ENCODE results near the gene RAB3C. TPM values are rescaled to one million over a fixed set of nuclear protein-coding genes. Genes with fewer than 3 reads are reported as not detected.

RAB3C gene
- polyA plus RNA-seq, 1 donor (not counting 4 experiments of a cell fraction or from before 2014, with no cell fraction given): not detected

GRCh38 chr5:58666141-58666540, 83.3 kb downstream of the RAB3C start:
- Histone ChIP-seq H4K20me1 (ENCODE audit: control insufficient read depth, extremely low read depth, insufficient read depth, low read length) (no peaks in the 10 kb centered on the region), H3K79me2 (ENCODE audit: control insufficient read depth, insufficient read depth, low read length) (no peaks in the 10 kb centered on the region), H3K36me3 (ENCODE audit: control insufficient read depth in 2 of 2, extremely low read depth in 1 of 2, insufficient read depth in 2 of 2, low read length in 2 of 2) (no peaks in the 10 kb centered on the region), H3K4me3 (ENCODE audit: control insufficient read depth in 2 of 3, extremely low read depth in 1 of 3, insufficient read depth in 2 of 3, low read depth in 1 of 3, low read length in 3 of 3) (no peak overlapping the region), H3K9ac (ENCODE audit: control insufficient read depth, extremely low read depth, insufficient read depth, low read length) (no peak overlapping the region), H2AFZ (ENCODE audit: control insufficient read depth, low read length) (no peak overlapping the region), H3K4me1 (ENCODE audit: control insufficient read depth, extremely low read depth, insufficient read depth, low read length) (no peaks in the 10 kb centered on the region), H3K9me1 (ENCODE audit: control insufficient read depth, extremely low read depth, insufficient read depth, low read length) (no peaks in the 10 kb centered on the region), H3K27me3 (ENCODE audit: control insufficient read depth, extremely low read depth, insufficient read depth, low read length) (no peaks in the 10 kb centered on the region), H3K4me2 (ENCODE audit: control insufficient read depth, extremely low read depth, insufficient read depth, low read depth, low read length) (no peak overlapping the region), H3K9me3 (ENCODE audit: control insufficient read depth, low read depth, low read length) (no peaks in the 10 kb centered on the region), H3K27ac (ENCODE audit: control insufficient read depth, insufficient read depth, low read length) (no peak overlapping the region)
- TF ChIP-seq CTCF (optimal IDR thresholded peaks at IDR 0.05 in 1 of 3, IDR thresholded peaks at IDR 0.05 in 1 of 3, conservative IDR thresholded peaks at IDR 0.05 in 1 of 3; ENCODE audit: extremely low read depth in 1 of 3, insufficient read depth in 2 of 3, low read length in 3 of 3) (no peak), EZH2 (IDR thresholded peaks at IDR 0.05; ENCODE audit: low read length) (no peak)
- FAIRE-seq (no peak), DNase-seq (ENCODE audit: low read depth, low spot score) (no peak)
- dilution Hi-C loops (cut with MboI; ENCODE audit: extremely low pct_ligation_motif_present, low sequenced_read_pairs): no loop called here

GRCh38 chr5:58666598-58667581, 84.0 kb downstream of the RAB3C start:
- no peak for FAIRE-seq

More at GRCh38 chr5:58666598-58667581, 84.0 kb downstream of the RAB3C start:
- Histone ChIP-seq H3K9ac (ENCODE audit: control insufficient read depth, extremely low read depth, insufficient read depth, low read length) (no peak overlapping the region), H3K27ac (ENCODE audit: control insufficient read depth, insufficient read depth, low read length) (no peak overlapping the region), H3K27me3 (ENCODE audit: control insufficient read depth, extremely low read depth, insufficient read depth, low read length) (no peaks in the 10 kb centered on the region), H2AFZ (ENCODE audit: control insufficient read depth, low read length) (no peak overlapping the region), H3K4me1 (ENCODE audit: control insufficient read depth, extremely low read depth, insufficient read depth, low read length) (no peaks in the 10 kb centered on the region), H3K36me3 (ENCODE audit: control insufficient read depth in 2 of 2, extremely low read depth in 1 of 2, insufficient read depth in 2 of 2, low read length in 2 of 2) (no peaks in the 10 kb centered on the region), H3K79me2 (ENCODE audit: control insufficient read depth, insufficient read depth, low read length) (no peaks in the 10 kb centered on the region), H4K20me1 (ENCODE audit: control insufficient read depth, extremely low read depth, insufficient read depth, low read length) (no peaks in the 10 kb centered on the region), H3K4me2 (ENCODE audit: control insufficient read depth, extremely low read depth, insufficient read depth, low read depth, low read length) (no peak overlapping the region), H3K9me1 (ENCODE audit: control insufficient read depth, extremely low read depth, insufficient read depth, low read length) (no peaks in the 10 kb centered on the region), H3K4me3 (ENCODE audit: control insufficient read depth in 2 of 3, extremely low read depth in 1 of 3, insufficient read depth in 2 of 3, low read depth in 1 of 3, low read length in 3 of 3) (no peak overlapping the region), H3K9me3 (ENCODE audit: control insufficient read depth, low read depth, low read length) (no peaks in the 10 kb centered on the region)
- dilution Hi-C loops (cut with MboI; ENCODE audit: extremely low pct_ligation_motif_present, low sequenced_read_pairs): no loop called here
- no peak for TF ChIP-seq CTCF (optimal IDR thresholded peaks at IDR 0.05 in 1 of 3, IDR thresholded peaks at IDR 0.05 in 1 of 3, conservative IDR thresholded peaks at IDR 0.05 in 1 of 3; ENCODE audit: extremely low read depth in 1 of 3, insufficient read depth in 2 of 3, low read length in 3 of 3)
- TF ChIP-seq EZH2 (IDR thresholded peaks at IDR 0.05; ENCODE audit: low read length): no peak
- DNase-seq (ENCODE audit: low read depth, low spot score): no peak
